Heart left ventricle (tissue), 16 donors: ENCODE measurements around the gene YBX2. TPM values are rescaled to one million over a fixed set of nuclear protein-coding genes. Genes with fewer than 3 reads are reported as not detected.
A peak's percentile ranks its signal among the peaks of the same experiment; 100 is the strongest.

Experiments
- ATAC-seq, 4 donors: fragments of 200-7000 bp; cut with Tn5 transposase; one replicate each; pipeline ENCODE4 v1.9.1; 2020 to 2022; ENCODE audit warnings: moderate library complexity in 4 of 4, mild to moderate bottlenecking in 3 of 4, moderate number of reproducible peaks in 1 of 4
- DNase-seq, 5 donors: peaks; one replicate each; pipeline ENCODE4 v3.0.0-alpha.2; 2020
- H3K27ac ChIP-seq, 12 donors: fragments of 200-600 bp; sonication (generic) in 4 of 12; one replicate each; pipeline versions ENCODE4 v1.5.0 to v1.8.0; 2016 to 2022; ENCODE audit warnings: mild to moderate bottlenecking in 2 of 12
- H3K27me3 ChIP-seq, 9 donors: fragments of 200-600 bp; sonication (generic) in 2 of 9; one replicate each; pipeline versions ENCODE4 v1.5.1 to v1.8.0; 2016 to 2022; ENCODE audit warnings: mild to moderate bottlenecking in 3 of 9
- H3K36me3 ChIP-seq, 9 donors: fragments of 200-600 bp; sonication (generic) in 2 of 9; one replicate each; pipeline versions ENCODE4 v1.5.0 to v1.8.0; 2018 to 2022; ENCODE audit warnings: mild to moderate bottlenecking in 2 of 9
- H3K4me1 ChIP-seq, 12 donors: fragments of 200-600 bp; sonication (generic) in 4 of 12; one replicate each; pipeline versions ENCODE4 v1.5.0 to v1.8.0; 2016 to 2022; ENCODE audit warnings: mild to moderate bottlenecking in 3 of 12
- H3K4me3 ChIP-seq, 12 donors: fragments of 200-600 bp; sonication (generic) in 4 of 12; one replicate each; pipeline versions ENCODE4 v1.5.0 to v1.8.0; 2017 to 2022; ENCODE audit warnings: mild to moderate bottlenecking in 9 of 12, moderate library complexity in 4 of 12
- H3K9me3 ChIP-seq, 12 donors: fragments of 200-600 bp; sonication (generic) in 4 of 12; one replicate each; pipeline versions ENCODE4 v1.5.0 to v1.8.0; 2016 to 2022; ENCODE audit warnings: mild to moderate bottlenecking in 1 of 12
- CTCF ChIP-seq, 12 donors: fragments of 200-600 bp; sonication (generic) in 4 of 12; IDR thresholded peaks; one replicate each; pipeline versions ENCODE4 v1.5.0 to v1.8.0; 2018 to 2022; ENCODE audit warnings: antibody characterized with exemption in 12 of 12, mild to moderate bottlenecking in 5 of 12
- POLR2A ChIP-seq, 2 donors: fragments of 450-650 bp; IDR thresholded peaks; one replicate each; pipeline ENCODE4 v1.6.1; 2017; ENCODE audit warnings: antibody characterized with exemption in 2 of 2, mild to moderate bottlenecking in 2 of 2, moderate library complexity in 2 of 2
- WGBS, 4 donors: extraction: QIAGEN DNeasy Blood & Tissue Kit in 2 of 4; methylation state at CpG; one replicate each; pipeline versions ENCODE4 v1.1.5 to v1.1.7; 2013 to 2018; 5-methylcytosine and 5-hydroxymethylcytosine counted together
- intact Hi-C, 10 donors: fragments of 100-400 bp; cut with DNase I; formaldehyde crosslinking; loops; one replicate each; pipeline versions ENCODE4 v1.11.1 to v1.14.2; 2022
- polyA plus RNA-seq, 2 donors: library from polyadenylated mRNA; stranded (reverse); fragments of 200-250 nt; gene quantifications; one replicate each; pipeline ENCODE4 v1.2.3, GENCODE V29; 2013
- total RNA-seq, 9 donors: library from RNA; depleted of rRNA in 2 of 9; stranded (reverse); fragments of >200 nt in 2 of 9; fragmentation: NEBNext Ultra II Directional in 3 of 9; extraction: Animal tissue kit (Norgen Biotek cat#: 25700) in 3 of 9; gene quantifications; one replicate each; pipeline versions ENCODE4 v1.1.0 to v1.2.4, GENCODE V29; 2016 to 2023
- donor health status: ischemic (EF 13 %, LVEDD 7.1; RV severe dilation, severe dysfunction).
- donor health status: healthy with polysubstance abuse.
- donor health status: DM: no; HTN: yes; CAD: no.
- donor health status: DM: no; HTN: no; CAD: no.
- donor health status: ischemic (EF 25% LVEDD 6.9; RV normal size, moderate dysfunction).
- donor health status: ischemic (EF 25% LVEDD 5.7; RV mildly dilated, moderate dysfunction).
- donor health status: healthy.
- donor health status: DM: yes; HTN: yes; CAD: no.
- donor health status: ischemic (EF 35%, LVEDD 5.7; RV mildly dilated, moderate dysfunction).
- donor health status: nonischemic (EF 11% LVEDD 7.7; RV severe dilation, severe dysfunction).
- donor health status: DM: yes; HTN: yes; CAD: no.
- donor health status: PGD.
- donor health status: ischemic (EF 29% LVEDD 5.4; RV normal size, mild dysfunction).
- donor health status: nonischemic (EF 23%, LVEDD 6.1; RV moderate dilation, normal function).

Gene YBX2
- total and polyA plus RNA-seq, 11 donors: 0.32 to 2.0 (median 0.56) TPM

- H3K4me1 ChIP-seq: peaks cover 4 to 39% (median 21%) of the 10 kb centered on the region in 12 donors
- ATAC-seq: no peak
- H3K9me3 ChIP-seq: no peaks in the 10 kb centered on the region
- H3K36me3 ChIP-seq: peaks cover 0 to 10% (median 1%) of the 10 kb centered on the region in 9 donors
- intact Hi-C loops: loop anchor here in 3 of 10 donors (5.0 to 10.0 kb wide), 2 partner anchors 65 to 68 kb away; no protein-coding TSS in a partner anchor
- no peak overlapping the region for H3K27ac ChIP-seq
- TF ChIP-seq CTCF (IDR thresholded peaks at IDR 0.05): no peak
- no peak for TF ChIP-seq POLR2A (IDR thresholded peaks at IDR 0.05)
- no peak for DNase-seq
- 87 to 92% (median 88%) methylated on average over 8 of the region's 8 CpGs for WGBS, 4 donors
- H3K27me3 ChIP-seq: peaks cover 0 to 24% (median 3%) of the 10 kb centered on the region in 9 donors
- no peak overlapping the region for H3K4me3 ChIP-seq
Measured at GRCh38 chr17:7279448-7279847, 15.0 kb downstream of the YBX2 start.

DNA sequence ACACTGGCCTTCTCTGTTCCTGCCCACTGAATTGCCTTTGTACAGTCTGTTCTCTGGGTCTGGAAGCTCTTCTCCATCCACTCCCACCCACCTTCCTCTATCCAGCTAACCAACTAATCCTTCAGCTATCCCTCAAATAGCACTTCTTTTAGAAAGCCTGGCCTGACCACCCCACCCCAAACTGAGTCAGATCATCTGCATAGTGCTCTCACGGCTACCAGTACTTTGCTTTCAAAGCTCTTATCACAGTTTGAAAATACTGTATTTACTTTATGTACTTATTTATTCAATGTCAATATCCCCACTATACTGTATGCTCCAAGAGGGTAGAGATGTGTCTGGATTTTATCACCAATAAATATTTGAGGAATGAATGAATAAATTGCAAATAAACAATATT lies 27.7 kb downstream of the YBX2 start:
- ATAC-seq: no peak
- H3K9me3 ChIP-seq: no peaks in the 10 kb centered on the region
- no peaks in the 10 kb centered on the region for H3K36me3 ChIP-seq
- no peak for DNase-seq
- peaks cover 12 to 48% (median 26%) of the 10 kb centered on the region in 9 donors for H3K27me3 ChIP-seq
- no peak for TF ChIP-seq CTCF (IDR thresholded peaks at IDR 0.05)
- TF ChIP-seq POLR2A (IDR thresholded peaks at IDR 0.05): no peak
- intact Hi-C loops: no loop called here
- no peak overlapping the region for H3K27ac ChIP-seq
- H3K4me3 ChIP-seq: no peak overlapping the region
- H3K4me1 ChIP-seq: peaks cover 0 to 20% (median 13%) of the 10 kb centered on the region in 12 donors
- WGBS, 4 donors: 59 to 78% (median 68%) methylated on average over 1 of the region's 1 CpG

- TF ChIP-seq POLR2A (IDR thresholded peaks at IDR 0.05): no peak
- no peak for TF ChIP-seq CTCF (IDR thresholded peaks at IDR 0.05)
- peaks cover 18 to 62% (median 36%) of the 10 kb centered on the region in 9 donors for H3K27me3 ChIP-seq
Measured at GRCh38 chr17:7263801-7264078, 30.7 kb downstream of the YBX2 start.

GRCh38 chr17:7262935-7263800 lies 31.3 kb downstream of the YBX2 start:
- intact Hi-C loops: no loop called here
- H3K27me3 ChIP-seq: peaks cover 18 to 62% (median 36%) of the 10 kb centered on the region in 9 donors
- peak overlapping the region in 9 of 12 donors; percentile 12 to 64 (median 28) for H3K4me3 ChIP-seq
- ATAC-seq (peak in 2 of 4 donors; percentile 8 to 31), DNase-seq (peak in 1 of 5 donors; percentile 33)
- no peaks in the 10 kb centered on the region for H3K9me3 ChIP-seq
- peaks cover 0 to 36% (median 23%) of the 10 kb centered on the region in 12 donors for H3K4me1 ChIP-seq
- 9 to 14% (median 11%) methylated on average over 26 of the region's 26 CpGs for WGBS, 4 donors
- H3K27ac ChIP-seq: no peak overlapping the region
- TF ChIP-seq CTCF (IDR thresholded peaks at IDR 0.05) (no peak), POLR2A (IDR thresholded peaks at IDR 0.05) (no peak)
- peaks cover 0 to 19% (median 14%) of the 10 kb centered on the region in 9 donors for H3K36me3 ChIP-seq

More at GRCh38 chr17:7263801-7264078, 30.7 kb downstream of the YBX2 start:
- intact Hi-C loops: no loop called here
- no peak for DNase-seq
- Histone ChIP-seq H3K36me3 (peaks cover 0 to 13% (median 8%) of the 10 kb centered on the region in 9 donors), H3K4me3 (peak overlapping the region in 2 of 12 donors; percentile 26 to 64), H3K4me1 (peaks cover 0 to 36% (median 23%) of the 10 kb centered on the region in 12 donors), H3K27ac (no peak overlapping the region), H3K9me3 (no peaks in the 10 kb centered on the region)
- no peak for ATAC-seq
- WGBS, 4 donors: 49 to 66% (median 56%) methylated on average over 4 of the region's 4 CpGs
